Measurements from ENCODE around the gene REPIN1.

DNA sequence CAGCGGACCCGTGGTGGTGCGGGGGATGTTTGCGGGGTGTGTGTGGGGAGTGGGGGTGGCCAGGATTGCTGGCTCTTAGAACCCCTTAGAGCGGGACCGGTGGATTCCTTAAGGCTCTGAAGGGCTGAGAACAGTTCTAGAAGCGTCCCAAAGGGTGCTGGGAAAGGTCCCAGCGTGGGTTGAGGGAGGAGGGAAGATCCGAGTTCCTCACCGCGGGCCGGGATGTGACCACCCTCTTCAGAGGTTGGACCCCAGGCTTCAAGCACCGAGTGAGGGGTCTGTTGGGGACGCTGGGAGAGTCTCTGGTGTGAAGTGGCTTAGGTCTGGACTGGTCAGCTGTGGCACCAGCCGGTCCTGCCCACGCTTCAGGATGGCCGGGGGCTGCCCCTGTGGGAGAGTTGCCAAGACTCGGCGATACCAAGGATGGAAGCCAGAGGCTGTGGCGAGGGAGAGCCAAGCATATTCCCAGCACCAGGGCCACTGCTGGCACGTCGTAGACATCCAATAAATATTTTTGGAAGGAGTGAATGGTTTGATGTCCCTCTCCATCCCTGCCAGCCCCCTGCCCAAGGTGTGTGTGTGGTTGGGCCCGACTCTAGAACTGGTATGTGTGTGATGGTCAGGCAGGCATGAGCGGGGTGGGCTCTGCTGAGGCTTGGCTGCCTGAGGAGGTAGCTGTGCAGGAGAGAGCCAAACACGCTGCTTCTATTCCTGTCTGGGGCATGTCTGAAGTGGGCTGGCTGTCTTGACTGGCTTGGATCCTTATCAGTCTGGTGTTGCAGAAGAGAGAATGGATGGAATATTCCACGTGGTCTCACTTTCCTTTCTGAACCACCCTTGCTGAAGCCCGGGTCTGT lies 29.7 kb downstream of the REPIN1 start:
- TF ChIP-seq, protein P1, sequence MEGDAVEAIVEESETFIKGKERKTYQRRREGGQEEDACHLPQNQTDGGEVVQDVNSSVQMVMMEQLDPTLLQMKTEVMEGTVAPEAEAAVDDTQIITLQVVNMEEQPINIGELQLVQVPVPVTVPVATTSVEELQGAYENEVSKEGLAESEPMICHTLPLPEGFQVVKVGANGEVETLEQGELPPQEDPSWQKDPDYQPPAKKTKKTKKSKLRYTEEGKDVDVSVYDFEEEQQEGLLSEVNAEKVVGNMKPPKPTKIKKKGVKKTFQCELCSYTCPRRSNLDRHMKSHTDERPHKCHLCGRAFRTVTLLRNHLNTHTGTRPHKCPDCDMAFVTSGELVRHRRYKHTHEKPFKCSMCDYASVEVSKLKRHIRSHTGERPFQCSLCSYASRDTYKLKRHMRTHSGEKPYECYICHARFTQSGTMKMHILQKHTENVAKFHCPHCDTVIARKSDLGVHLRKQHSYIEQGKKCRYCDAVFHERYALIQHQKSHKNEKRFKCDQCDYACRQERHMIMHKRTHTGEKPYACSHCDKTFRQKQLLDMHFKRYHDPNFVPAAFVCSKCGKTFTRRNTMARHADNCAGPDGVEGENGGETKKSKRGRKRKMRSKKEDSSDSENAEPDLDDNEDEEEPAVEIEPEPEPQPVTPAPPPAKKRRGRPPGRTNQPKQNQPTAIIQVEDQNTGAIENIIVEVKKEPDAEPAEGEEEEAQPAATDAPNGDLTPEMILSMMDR (IDR thresholded peaks at IDR 0.05; ENCODE audit: poor library complexity) = no peak
- TF ChIP-seq EZH2 (IDR thresholded peaks at IDR 0.05; ENCODE audit: borderline replicate concordance) (no peak), EZH2phosphoT487 (IDR thresholded peaks at IDR 0.05; ENCODE audit: low read depth, severe bottlenecking, unreplicated experiment) (no peak)
